Mammary epithelial cell (primary cell): Measurements from ENCODE around the gene LUZP2.

ENCODE experiments used
- CTCF ChIP-seq, 2 donors: IDR thresholded peaks in 1 of 2; conservative IDR thresholded peaks in 1 of 2; 2 replicates each; pipeline ENCODE4 v1.5.1; 2011 to 2012; ENCODE audit warnings: inconsistent platforms in 2 of 2, low read length in 2 of 2, mild to moderate bottlenecking in 2 of 2, control low read depth in 1 of 2, low read depth in 1 of 2; ENCODE audit not compliant: insufficient read depth in 1 of 2; ENCODE audit errors: extremely low read depth in 1 of 2
- EZH2 ChIP-seq: IDR thresholded peaks from 2 replicates; pipeline ENCODE4 v1.6.1; 2012; ENCODE audit warnings: low read length, inconsistent platforms, borderline replicate concordance

DNA sequence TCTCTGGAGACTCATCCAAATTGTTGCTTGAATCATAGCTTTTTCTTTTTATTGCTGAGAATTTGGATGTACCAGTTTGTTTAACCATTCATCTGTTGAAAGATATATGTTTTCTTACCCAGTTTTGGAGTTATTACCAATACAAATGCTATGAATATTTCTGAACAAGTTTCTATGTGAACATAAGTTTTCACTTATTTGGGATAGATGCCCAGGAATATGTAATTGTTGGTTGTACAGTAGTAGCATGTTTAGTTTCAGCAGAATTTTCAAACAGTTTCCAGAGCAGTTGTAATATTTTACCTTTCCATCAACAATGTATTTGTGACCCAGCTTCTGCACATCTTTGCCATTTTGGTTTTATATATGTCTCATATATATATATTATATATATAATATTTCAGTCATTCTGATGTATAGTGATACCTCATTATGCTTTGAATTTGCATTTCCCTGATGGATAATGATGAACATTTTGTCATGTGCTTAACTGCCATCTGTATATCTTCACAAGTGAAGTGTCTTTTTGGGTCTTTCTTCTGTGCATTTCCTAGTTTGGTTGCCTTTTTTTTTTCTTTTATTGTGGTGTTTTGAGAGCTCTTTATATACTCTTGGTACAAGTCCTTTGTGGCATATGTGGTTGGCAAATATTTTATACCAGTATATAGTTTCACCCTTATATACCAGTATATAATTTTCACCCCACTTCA lies 118.8 kb downstream of the LUZP2 start:
- no peak for TF ChIP-seq CTCF (conservative IDR thresholded peaks at IDR 0.05 in 1 of 2, IDR thresholded peaks at IDR 0.05 in 1 of 2; ENCODE audit: extremely low read depth in 1 of 2, insufficient read depth in 1 of 2, low read depth in 1 of 2, low read length in 2 of 2)
- no peak for TF ChIP-seq EZH2
